WTC11 (cell line): ENCODE data around the gene PLPP1. TPM values are rescaled to one million over a fixed set of nuclear protein-coding genes. Genes with fewer than 3 reads are reported as not detected.

ENCODE experiments used
- ATAC-seq: fragments of 200-7000 bp; cut with Tn5 transposase; 2 replicates; pipeline ENCODE4 v1.10.0; 2021; ENCODE audit warnings: mild to moderate bottlenecking, moderate library complexity
- CTCF ChIA-PET: fragments of 300-600 bp; sonication (Branson Sonifier 250); formaldehyde crosslinking; loops from one replicate; lab custom pipeline; 2021; ENCODE audit warnings: antibody characterized with exemption; lab: Charles Lee
- POLR2A ChIA-PET: fragments of 350-600 bp; sonication (Branson Sonifier 250); formaldehyde crosslinking; loops from one replicate; lab custom pipeline; 2021; ENCODE audit warnings: antibody characterized with exemption; lab: Charles Lee
- DNase-seq: peaks from one replicate; pipeline ENCODE4 v3.0.0; 2021; ENCODE audit warnings: low spot score
- H3K27ac Mint-ChIP-seq: 2 replicates; pipeline ENCODE4 v1.8.0; 2021; ENCODE audit warnings: mixed read lengths
- H3K27me3 Mint-ChIP-seq: 2 replicates; pipeline ENCODE4 v1.8.0; 2021; ENCODE audit warnings: low read depth, mild to moderate bottlenecking, moderate library complexity, mixed read lengths
- H3K36me3 Mint-ChIP-seq: 2 replicates; pipeline ENCODE4 v1.8.0; 2021; ENCODE audit warnings: mixed read lengths
- H3K4me1 Mint-ChIP-seq: 2 replicates; pipeline ENCODE4 v1.8.0; 2022; ENCODE audit warnings: mixed read lengths
- H3K4me3 Mint-ChIP-seq: 2 replicates; pipeline ENCODE4 v1.8.0; 2021; ENCODE audit warnings: mild to moderate bottlenecking, moderate library complexity, mixed read lengths
- H3K9me3 Mint-ChIP-seq: 2 replicates; pipeline ENCODE4 v1.8.0; 2021; ENCODE audit warnings: mixed read lengths
- CBFB ChIP-seq: sonication (generic); formaldehyde crosslinking; IDR thresholded peaks from 2 replicates; pipeline ENCODE4 v1.8.1; 2022; ENCODE audit warnings: mild to moderate bottlenecking, low read depth, missing genetic modification reagents
- ELF4 ChIP-seq: sonication (generic); formaldehyde crosslinking; IDR thresholded peaks from 2 replicates; pipeline ENCODE4 v1.8.1; 2022; ENCODE audit warnings: low read depth, mild to moderate bottlenecking, moderate library complexity, missing genetic modification reagents
- ESRRA ChIP-seq: sonication (generic); formaldehyde crosslinking; IDR thresholded peaks from 2 replicates; pipeline ENCODE4 v1.8.1; 2022; ENCODE audit warnings: mild to moderate bottlenecking, missing genetic modification reagents, borderline replicate concordance
- ETV6 ChIP-seq: sonication (generic); formaldehyde crosslinking; IDR thresholded peaks from 2 replicates; pipeline ENCODE4 v1.8.1; 2022; ENCODE audit warnings: mild to moderate bottlenecking, missing genetic modification reagents
- FOXJ3 ChIP-seq: sonication (generic); formaldehyde crosslinking; IDR thresholded peaks from 2 replicates; pipeline ENCODE4 v1.9.0; 2021; ENCODE audit warnings: missing genetic modification reagents, mild to moderate bottlenecking, borderline replicate concordance
- FOXK1 ChIP-seq: sonication (generic); formaldehyde crosslinking; IDR thresholded peaks from 2 replicates; pipeline ENCODE4 v1.8.0; 2022; ENCODE audit warnings: mild to moderate bottlenecking, moderate library complexity, missing genetic modification reagents
- FOXP1 ChIP-seq: sonication (generic); formaldehyde crosslinking; IDR thresholded peaks from 2 replicates; pipeline ENCODE4 v1.8.0; 2022; ENCODE audit warnings: missing genetic modification reagents, mild to moderate bottlenecking, moderate library complexity, borderline replicate concordance
- JUN ChIP-seq: sonication (generic); formaldehyde crosslinking; IDR thresholded peaks from 2 replicates; pipeline ENCODE4 v1.8.0; 2023; ENCODE audit warnings: mild to moderate bottlenecking, missing genetic modification reagents
- MLX ChIP-seq: sonication (generic); formaldehyde crosslinking; IDR thresholded peaks from 2 replicates; pipeline ENCODE4 v1.8.1; 2023; ENCODE audit warnings: mild to moderate bottlenecking, missing genetic modification reagents, moderate library complexity
- MYBL2 ChIP-seq: sonication (generic); formaldehyde crosslinking; IDR thresholded peaks from 2 replicates; pipeline ENCODE4 v1.8.1; 2023; ENCODE audit warnings: mild to moderate bottlenecking, moderate library complexity, missing genetic modification reagents
- NFYB ChIP-seq: sonication (generic); formaldehyde crosslinking; conservative IDR thresholded peaks from 2 replicates; pipeline ENCODE4 v1.8.0; 2022; ENCODE audit warnings: low read depth, missing genetic modification reagents
- NR3C1 ChIP-seq: sonication (generic); formaldehyde crosslinking; conservative IDR thresholded peaks from 2 replicates; pipeline ENCODE4 v1.8.1; 2023; ENCODE audit warnings: low read depth, mild to moderate bottlenecking, missing genetic modification reagents
- PRDM15 ChIP-seq: sonication (generic); formaldehyde crosslinking; IDR thresholded peaks from 2 replicates; pipeline ENCODE4 v1.8.0; 2022; ENCODE audit warnings: missing genetic modification reagents
- ZBTB21 ChIP-seq: sonication (generic); formaldehyde crosslinking; IDR thresholded peaks from 2 replicates; pipeline ENCODE4 v1.8.1; 2023; ENCODE audit warnings: mild to moderate bottlenecking, missing genetic modification reagents, borderline replicate concordance
- ZNF219 ChIP-seq: sonication (generic); formaldehyde crosslinking; IDR thresholded peaks from 2 replicates; pipeline ENCODE4 v1.8.0; 2023; ENCODE audit warnings: missing genetic modification reagents, mild to moderate bottlenecking, borderline replicate concordance
- ZNF281 ChIP-seq: sonication (generic); formaldehyde crosslinking; IDR thresholded peaks from 2 replicates; pipeline ENCODE4 v1.8.0; 2023; ENCODE audit warnings: mild to moderate bottlenecking, missing genetic modification reagents
- total RNA-seq: library from RNA; stranded (reverse); gene quantifications from 3 replicates; pipeline ENCODE4 v1.2.3, GENCODE V29; 2021
- TF ChIP-seq, protein P1 (sequence below): fragments of 200-600 bp; IDR thresholded peaks from 2 replicates; pipeline ENCODE4 v1.8.0; 2022; ENCODE audit warnings: antibody characterized with exemption
- TF ChIP-seq, protein P2 (sequence below): sonication (generic); formaldehyde crosslinking; IDR thresholded peaks from 2 replicates; pipeline ENCODE4 v1.8.1; 2023; ENCODE audit warnings: mild to moderate bottlenecking, missing genetic modification reagents, borderline replicate concordance

Gene PLPP1
- total RNA-seq, 1 experiment from 2014 or later, result 43.2 TPM

- Mint-ChIP-seq H3K36me3 (peaks cover 24% of the 10 kb centered on the region), H3K4me3 (no peak overlapping the region)
Observed at GRCh38 chr5:55463613-55464012, 71.2 kb downstream of the PLPP1 start.

More at GRCh38 chr5:55463613-55464012, 71.2 kb downstream of the PLPP1 start:
- Mint-ChIP-seq H3K27me3 (no peaks in the 10 kb centered on the region), H3K4me1 (peaks cover 38% of the 10 kb centered on the region), H3K9me3 (0 out of 2 replicates have a peak, but pooled peaks cover 4% of the 10 kb centered on the region), H3K27ac (no peak overlapping the region)
- ChIA-PET CTCF (no interaction called here), POLR2A (no interaction called here)
- ATAC-seq (no peak), DNase-seq (no peak)
- TF ChIP-seq PRDM15 (no peak), ZBTB21 (no peak), ZNF281 (CRISPR knock-in tag) (no peak), ELF4 (no peak), FOXJ3 (no peak), FOXK1 (no peak), CBFB (CRISPR knock-in tag) (no peak), NR3C1 (CRISPR knock-in tag) (no peak), MLX (CRISPR knock-in tag) (no peak), ZNF219 (CRISPR knock-in tag) (no peak), NFYB (no peak), FOXP1 (CRISPR knock-in tag) (no peak), ESRRA (CRISPR knock-in tag) (no peak), JUN (no peak), MYBL2 (CRISPR knock-in tag) (no peak), ETV6 (CRISPR knock-in tag) (no peak)
- TF ChIP-seq, protein P1, sequence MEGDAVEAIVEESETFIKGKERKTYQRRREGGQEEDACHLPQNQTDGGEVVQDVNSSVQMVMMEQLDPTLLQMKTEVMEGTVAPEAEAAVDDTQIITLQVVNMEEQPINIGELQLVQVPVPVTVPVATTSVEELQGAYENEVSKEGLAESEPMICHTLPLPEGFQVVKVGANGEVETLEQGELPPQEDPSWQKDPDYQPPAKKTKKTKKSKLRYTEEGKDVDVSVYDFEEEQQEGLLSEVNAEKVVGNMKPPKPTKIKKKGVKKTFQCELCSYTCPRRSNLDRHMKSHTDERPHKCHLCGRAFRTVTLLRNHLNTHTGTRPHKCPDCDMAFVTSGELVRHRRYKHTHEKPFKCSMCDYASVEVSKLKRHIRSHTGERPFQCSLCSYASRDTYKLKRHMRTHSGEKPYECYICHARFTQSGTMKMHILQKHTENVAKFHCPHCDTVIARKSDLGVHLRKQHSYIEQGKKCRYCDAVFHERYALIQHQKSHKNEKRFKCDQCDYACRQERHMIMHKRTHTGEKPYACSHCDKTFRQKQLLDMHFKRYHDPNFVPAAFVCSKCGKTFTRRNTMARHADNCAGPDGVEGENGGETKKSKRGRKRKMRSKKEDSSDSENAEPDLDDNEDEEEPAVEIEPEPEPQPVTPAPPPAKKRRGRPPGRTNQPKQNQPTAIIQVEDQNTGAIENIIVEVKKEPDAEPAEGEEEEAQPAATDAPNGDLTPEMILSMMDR, result no peak
- TF ChIP-seq, protein P2, sequence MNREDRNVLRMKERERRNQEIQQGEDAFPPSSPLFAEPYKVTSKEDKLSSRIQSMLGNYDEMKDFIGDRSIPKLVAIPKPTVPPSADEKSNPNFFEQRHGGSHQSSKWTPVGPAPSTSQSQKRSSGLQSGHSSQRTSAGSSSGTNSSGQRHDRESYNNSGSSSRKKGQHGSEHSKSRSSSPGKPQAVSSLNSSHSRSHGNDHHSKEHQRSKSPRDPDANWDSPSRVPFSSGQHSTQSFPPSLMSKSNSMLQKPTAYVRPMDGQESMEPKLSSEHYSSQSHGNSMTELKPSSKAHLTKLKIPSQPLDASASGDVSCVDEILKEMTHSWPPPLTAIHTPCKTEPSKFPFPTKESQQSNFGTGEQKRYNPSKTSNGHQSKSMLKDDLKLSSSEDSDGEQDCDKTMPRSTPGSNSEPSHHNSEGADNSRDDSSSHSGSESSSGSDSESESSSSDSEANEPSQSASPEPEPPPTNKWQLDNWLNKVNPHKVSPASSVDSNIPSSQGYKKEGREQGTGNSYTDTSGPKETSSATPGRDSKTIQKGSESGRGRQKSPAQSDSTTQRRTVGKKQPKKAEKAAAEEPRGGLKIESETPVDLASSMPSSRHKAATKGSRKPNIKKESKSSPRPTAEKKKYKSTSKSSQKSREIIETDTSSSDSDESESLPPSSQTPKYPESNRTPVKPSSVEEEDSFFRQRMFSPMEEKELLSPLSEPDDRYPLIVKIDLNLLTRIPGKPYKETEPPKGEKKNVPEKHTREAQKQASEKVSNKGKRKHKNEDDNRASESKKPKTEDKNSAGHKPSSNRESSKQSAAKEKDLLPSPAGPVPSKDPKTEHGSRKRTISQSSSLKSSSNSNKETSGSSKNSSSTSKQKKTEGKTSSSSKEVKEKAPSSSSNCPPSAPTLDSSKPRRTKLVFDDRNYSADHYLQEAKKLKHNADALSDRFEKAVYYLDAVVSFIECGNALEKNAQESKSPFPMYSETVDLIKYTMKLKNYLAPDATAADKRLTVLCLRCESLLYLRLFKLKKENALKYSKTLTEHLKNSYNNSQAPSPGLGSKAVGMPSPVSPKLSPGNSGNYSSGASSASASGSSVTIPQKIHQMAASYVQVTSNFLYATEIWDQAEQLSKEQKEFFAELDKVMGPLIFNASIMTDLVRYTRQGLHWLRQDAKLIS (CRISPR knock-in tag), result no peak
